Right renal cortex interstitium (tissue), 3 donors: ENCODE measurements around the gene ATP1B2. TPM values are rescaled to one million over a fixed set of nuclear protein-coding genes. Genes with fewer than 3 reads are reported as not detected.

Experiments used
- DNase-seq, 3 donors: peaks; one replicate each; pipeline ENCODE4 v3.0.0-alpha.2; 2013; ENCODE audit warnings: low read depth in 3 of 3, low spot score in 2 of 3
- polyA plus RNA-seq, 3 donors: library from polyadenylated mRNA; unstranded; fragments of 120-200 nt; gene quantifications; one replicate each; pipeline ENCODE4 v1.2.1, GENCODE V29; 2013; ENCODE audit not compliant: insufficient read length in 3 of 3

The ATP1B2 gene
- polyA plus RNA-seq, 3 donors = 15.5 to 20.6 (median 20.4) TPM

DNA sequence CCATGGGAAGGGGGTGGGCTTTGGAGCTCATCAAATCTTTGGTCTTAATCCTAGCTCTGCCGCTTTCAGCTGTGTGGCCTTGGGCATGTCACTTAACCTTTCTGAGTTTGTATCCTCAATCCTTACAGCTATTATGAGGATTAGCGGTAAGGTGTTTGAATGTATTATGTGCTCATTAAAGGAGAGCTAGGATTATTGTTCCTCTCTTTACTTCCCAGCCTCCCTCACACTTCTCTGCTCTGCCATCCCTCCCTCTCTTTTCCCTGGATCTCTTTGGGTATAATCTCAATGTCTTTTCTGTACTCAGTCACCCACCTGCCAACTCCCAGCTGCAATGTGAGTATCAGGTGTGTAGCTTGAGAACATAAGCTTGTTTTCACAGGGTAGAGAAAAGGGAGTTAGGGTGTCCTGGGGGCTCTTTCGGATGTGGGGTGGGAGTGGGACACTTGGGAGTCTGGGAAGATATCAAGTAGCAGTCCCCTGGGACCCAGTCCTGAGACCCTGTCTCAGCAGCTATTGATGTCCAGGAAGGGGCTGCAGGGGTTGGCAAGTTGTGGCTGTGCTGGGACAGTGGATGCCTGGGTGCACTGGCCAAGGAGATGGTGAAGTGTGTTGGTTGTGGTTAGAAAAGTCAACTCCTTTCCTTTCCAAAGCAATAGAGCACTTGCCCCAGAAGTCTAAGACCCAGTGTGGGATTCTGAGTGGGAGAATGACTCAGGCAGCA is 56.1 kb downstream of the ATP1B2 start:
- DNase-seq = no peak

Other genes with a start within 250 kb of the ATP1B2 start
- gene TMEM256, start 246.8 kb upstream of the ATP1B2 start, polyA plus RNA-seq = 10 to 100 TPM; 82.4 to 93.2 (median 86.5) TPM
- gene NLGN2, start 243.1 kb upstream of the ATP1B2 start, polyA plus RNA-seq = 10 to 100 TPM; 16.8 to 18.6 (median 18.2) TPM
- not detected for gene SPEM1, start 230.6 kb upstream of the ATP1B2 start, polyA plus RNA-seq
- gene SPEM2, start 225.3 kb upstream of the ATP1B2 start, polyA plus RNA-seq = not detected
- not detected for gene SPEM3, start 222.1 kb upstream of the ATP1B2 start, polyA plus RNA-seq
- gene TMEM102, start 215.5 kb upstream of the ATP1B2 start, polyA plus RNA-seq = 1 to 10 TPM; 3.6 to 4.4 (median 4.2) TPM
- 1 to 10 TPM; 5.5 to 6.8 (median 6.6) TPM for gene FGF11, start 211.4 kb upstream of the ATP1B2 start, polyA plus RNA-seq
- 10 to 100 TPM; 10.1 to 11.0 (median 10.9) TPM for gene CHRNB1, start 205.9 kb upstream of the ATP1B2 start, polyA plus RNA-seq
- 10 to 100 TPM; 35.9 to 38.0 (median 37.6) TPM for gene ZBTB4, start 171.3 kb upstream of the ATP1B2 start, polyA plus RNA-seq
- gene SLC35G6, start 169.5 kb upstream of the ATP1B2 start, polyA plus RNA-seq = under 1 TPM in 1 of 3 donors, not detected in 2; 0.10 TPM
- gene POLR2A, start 166.6 kb upstream of the ATP1B2 start, polyA plus RNA-seq = 100 to 1,000 TPM; 108 to 118 (median 118) TPM
- 10 to 100 TPM; 21.8 to 24.1 (median 22.3) TPM for gene TNFSF12, start 101.9 kb upstream of the ATP1B2 start, polyA plus RNA-seq
- 10 to 100 TPM; 11.6 to 15.0 (median 13.4) TPM for gene TNFSF13, start 92.2 kb upstream of the ATP1B2 start, polyA plus RNA-seq
- gene SENP3, start 89.0 kb upstream of the ATP1B2 start, polyA plus RNA-seq = 10 to 100 TPM; 85.5 to 93.2 (median 91.8) TPM
- 10 to 100 TPM; 46.9 to 67.9 (median 57.3) TPM for gene CD68, start 71.3 kb upstream of the ATP1B2 start, polyA plus RNA-seq
- gene MPDU1, start 67.1 kb upstream of the ATP1B2 start, polyA plus RNA-seq = 100 to 1,000 TPM; 125 to 133 (median 125) TPM
- 1 to 10 TPM; 2.8 to 3.9 (median 2.9) TPM for gene SOX15, start 60.8 kb upstream of the ATP1B2 start, polyA plus RNA-seq
- gene FXR2, start 36.0 kb upstream of the ATP1B2 start, polyA plus RNA-seq = 10 to 100 TPM; 41.4 to 42.8 (median 42.2) TPM
- gene SAT2, start 23.1 kb upstream of the ATP1B2 start, polyA plus RNA-seq = 100 to 1,000 TPM; 130 to 152 (median 138) TPM
- 1 to 10 TPM; 2.5 to 4.9 (median 3.0) TPM for gene SHBG, start 20.8 kb upstream of the ATP1B2 start, polyA plus RNA-seq
- 10 to 100 TPM; 66.7 to 68.6 (median 67.4) TPM for gene TP53, start 36.6 kb downstream of the ATP1B2 start, polyA plus RNA-seq
- gene WRAP53, start 37.6 kb downstream of the ATP1B2 start, polyA plus RNA-seq = 10 to 100 TPM; 12.8 to 13.6 (median 13.1) TPM
- gene EFNB3, start 54.3 kb downstream of the ATP1B2 start, polyA plus RNA-seq = 10 to 100 TPM; 19.9 to 23.7 (median 23.1) TPM
- under 1 TPM; 0.25 to 0.43 (median 0.25) TPM for gene DNAH2, start 66.8 kb downstream of the ATP1B2 start, polyA plus RNA-seq
- 10 to 100 TPM; 15.3 to 18.3 (median 17.9) TPM for gene KDM6B, start 183.3 kb downstream of the ATP1B2 start, polyA plus RNA-seq
- 10 to 100 TPM; 19.1 to 27.1 (median 23.0) TPM for gene TMEM88, start 204.1 kb downstream of the ATP1B2 start, polyA plus RNA-seq
- 10 to 100 TPM; 61.0 to 85.9 (median 73.0) TPM for gene NAA38, start 206.6 kb downstream of the ATP1B2 start, polyA plus RNA-seq
- gene CYB5D1, start 207.1 kb downstream of the ATP1B2 start, polyA plus RNA-seq = 10 to 100 TPM; 23.1 to 24.3 (median 23.8) TPM
- gene CHD3, start 237.9 kb downstream of the ATP1B2 start, polyA plus RNA-seq = 100 to 1,000 TPM; 139 to 161 (median 150) TPM